ENCODE results near the gene CLIP2.

DNA sequence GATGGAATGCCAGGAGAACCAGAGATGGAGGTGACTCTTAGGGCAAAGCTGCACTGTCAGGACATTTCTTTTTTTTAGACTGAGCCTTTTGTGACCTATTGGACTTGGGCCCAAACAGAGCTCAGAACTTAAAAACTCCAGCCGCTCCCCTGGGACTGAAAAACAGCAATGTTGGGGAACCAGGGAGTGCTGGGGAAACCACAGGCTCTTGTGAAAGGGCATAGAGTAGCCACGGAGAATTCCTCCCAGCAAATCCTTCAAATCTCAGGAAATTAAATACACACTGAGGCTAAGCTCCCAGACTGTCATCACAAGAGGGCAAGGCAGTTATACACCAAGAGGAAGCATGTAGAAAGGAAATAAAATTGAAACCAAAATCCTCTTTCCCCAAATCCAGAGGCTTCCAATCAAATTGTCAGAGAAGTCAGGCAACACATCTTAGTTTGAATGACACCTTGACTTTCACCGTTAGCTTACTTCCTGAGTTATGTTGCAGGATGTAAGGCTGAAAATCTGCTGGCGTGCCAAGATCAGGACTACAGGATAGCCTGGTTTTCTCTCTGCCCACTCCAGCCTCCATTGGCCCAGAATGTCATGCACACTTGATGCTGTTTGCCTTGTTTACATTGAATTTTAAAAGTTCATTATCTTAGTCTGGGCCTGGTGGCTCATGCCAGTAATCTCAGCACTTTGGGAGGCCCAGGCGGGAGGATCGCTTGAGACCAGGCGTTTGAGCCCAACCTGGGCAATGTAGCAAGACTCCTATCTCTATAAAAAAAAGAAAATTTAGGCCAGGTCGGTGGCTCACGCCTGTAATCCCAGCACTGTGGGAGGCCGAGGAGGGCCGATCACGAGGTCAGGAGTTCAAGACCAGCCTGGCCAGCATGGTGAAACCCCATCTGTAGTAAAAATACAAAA is 32.5 kb upstream of the CLIP2 start:
- TF ChIP-seq, protein P1, sequence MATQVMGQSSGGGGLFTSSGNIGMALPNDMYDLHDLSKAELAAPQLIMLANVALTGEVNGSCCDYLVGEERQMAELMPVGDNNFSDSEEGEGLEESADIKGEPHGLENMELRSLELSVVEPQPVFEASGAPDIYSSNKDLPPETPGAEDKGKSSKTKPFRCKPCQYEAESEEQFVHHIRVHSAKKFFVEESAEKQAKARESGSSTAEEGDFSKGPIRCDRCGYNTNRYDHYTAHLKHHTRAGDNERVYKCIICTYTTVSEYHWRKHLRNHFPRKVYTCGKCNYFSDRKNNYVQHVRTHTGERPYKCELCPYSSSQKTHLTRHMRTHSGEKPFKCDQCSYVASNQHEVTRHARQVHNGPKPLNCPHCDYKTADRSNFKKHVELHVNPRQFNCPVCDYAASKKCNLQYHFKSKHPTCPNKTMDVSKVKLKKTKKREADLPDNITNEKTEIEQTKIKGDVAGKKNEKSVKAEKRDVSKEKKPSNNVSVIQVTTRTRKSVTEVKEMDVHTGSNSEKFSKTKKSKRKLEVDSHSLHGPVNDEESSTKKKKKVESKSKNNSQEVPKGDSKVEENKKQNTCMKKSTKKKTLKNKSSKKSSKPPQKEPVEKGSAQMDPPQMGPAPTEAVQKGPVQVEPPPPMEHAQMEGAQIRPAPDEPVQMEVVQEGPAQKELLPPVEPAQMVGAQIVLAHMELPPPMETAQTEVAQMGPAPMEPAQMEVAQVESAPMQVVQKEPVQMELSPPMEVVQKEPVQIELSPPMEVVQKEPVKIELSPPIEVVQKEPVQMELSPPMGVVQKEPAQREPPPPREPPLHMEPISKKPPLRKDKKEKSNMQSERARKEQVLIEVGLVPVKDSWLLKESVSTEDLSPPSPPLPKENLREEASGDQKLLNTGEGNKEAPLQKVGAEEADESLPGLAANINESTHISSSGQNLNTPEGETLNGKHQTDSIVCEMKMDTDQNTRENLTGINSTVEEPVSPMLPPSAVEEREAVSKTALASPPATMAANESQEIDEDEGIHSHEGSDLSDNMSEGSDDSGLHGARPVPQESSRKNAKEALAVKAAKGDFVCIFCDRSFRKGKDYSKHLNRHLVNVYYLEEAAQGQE (IDR thresholded peaks at IDR 0.05; ENCODE audit: insufficient read depth in 1 of 2, low read depth in 2 of 2, low read length in 2 of 2), result no peak
- TF ChIP-seq TAF1 (IDR thresholded peaks at IDR 0.05; ENCODE audit: borderline replicate concordance, insufficient read depth, low read length) (no peak), POLR2AphosphoS5 (IDR thresholded peaks at IDR 0.05; ENCODE audit: low read depth, low read length) (no peak)
